NCI-H2029 treated with DMSO at 0.1 percent for 48 hours (cell line): ENCODE data around the gene CHRND.

ENCODE experiments used
- DNase-seq: peaks from one replicate; lab custom pipeline; 2025; lab: John Stamatoyannopoulos, UW

The CHRND gene

DNA sequence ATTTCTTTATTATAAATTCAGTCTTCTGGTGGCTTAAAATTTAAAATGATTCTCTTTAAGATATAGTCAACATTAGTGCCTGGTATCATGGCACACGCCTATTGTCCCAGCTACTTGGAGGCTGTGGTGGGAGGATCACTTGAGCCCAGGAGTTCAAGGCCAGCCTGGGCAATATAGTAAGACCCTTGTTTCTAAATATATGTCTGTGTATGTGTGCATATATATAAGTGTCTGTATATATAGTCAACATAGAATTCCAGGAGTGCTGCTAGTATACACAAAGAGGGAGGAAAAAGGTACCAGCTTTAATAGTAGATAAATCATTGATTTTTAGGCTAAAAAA is 49.4 kb downstream of the CHRND start:
- no peak for DNase-seq

DNA sequence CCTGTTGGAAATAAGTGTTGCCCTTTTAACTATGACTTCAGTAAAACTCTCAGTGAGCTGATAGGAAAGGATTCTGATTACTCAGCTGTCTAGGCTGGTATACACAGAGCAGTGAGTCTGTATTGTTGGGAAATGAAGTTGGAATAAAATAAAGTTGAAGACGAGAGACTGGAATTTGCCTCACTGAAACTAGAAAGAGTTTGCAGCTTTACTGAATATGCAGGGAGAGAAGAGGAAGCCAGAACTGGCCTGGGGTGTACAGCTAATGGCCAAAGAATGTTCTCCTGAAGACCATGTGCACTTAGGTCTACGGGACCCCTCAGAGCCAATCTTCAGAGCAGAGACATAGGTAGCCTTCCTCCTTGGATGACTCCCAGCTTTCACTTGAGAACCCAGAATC is 51.0 kb downstream of the CHRND start:
- DNase-seq: no peak

DNA sequence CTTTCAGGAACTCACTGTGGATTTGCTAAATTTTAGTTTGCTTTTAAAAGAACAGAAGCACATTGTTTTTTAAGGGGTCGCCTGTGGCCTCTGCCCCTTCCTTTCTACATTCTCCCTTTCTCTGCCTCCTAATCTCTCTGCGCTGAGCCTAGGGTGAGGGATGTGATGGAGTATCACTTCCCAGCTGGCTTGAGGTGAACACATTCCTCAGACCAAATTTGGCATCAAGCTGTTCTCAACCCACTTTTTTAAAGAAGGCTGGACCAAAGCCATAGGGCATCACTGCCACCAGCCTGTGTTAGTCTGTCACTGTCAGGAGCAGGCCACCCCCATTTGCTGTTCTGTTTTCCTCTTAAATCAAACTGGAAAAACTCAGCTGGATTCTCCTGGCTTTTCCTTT is 51.9 kb downstream of the CHRND start:
- no peak for DNase-seq

DNA sequence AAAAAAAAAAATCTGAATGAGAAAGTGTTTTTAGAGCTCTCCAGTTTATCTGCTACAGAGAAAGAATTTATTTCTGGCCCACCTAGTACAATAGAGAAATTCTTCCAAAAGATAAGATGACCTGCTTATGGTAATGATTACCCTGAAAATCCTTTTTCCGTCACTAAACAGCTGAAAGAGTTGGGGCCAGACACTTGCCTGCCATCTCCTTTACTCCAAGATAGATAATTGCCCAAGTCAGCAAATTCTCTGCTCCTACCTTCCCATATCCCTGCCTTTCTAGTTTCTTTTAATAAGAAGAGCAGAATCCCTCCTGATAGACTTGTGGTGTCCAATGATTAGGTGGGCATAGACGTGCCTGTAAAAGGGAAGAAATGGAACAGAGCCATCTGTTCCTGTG is 52.7 kb downstream of the CHRND start:
- no peak for DNase-seq

DNA sequence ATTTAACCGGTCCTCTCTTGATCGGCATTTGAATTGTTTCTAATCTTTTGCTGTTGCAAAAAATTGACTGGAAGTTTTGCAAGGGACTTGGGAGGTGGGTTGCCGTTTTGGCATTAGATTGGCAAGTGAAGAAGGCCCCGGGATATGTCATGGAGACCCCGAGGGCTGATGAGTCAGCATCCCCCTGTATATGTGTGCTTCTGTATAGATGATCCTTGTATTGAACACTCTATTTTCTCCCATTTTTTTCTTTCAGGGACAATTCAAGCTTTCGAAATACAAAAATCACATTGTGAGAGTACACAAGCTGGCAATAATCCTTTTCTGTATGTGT is 54.7 kb downstream of the CHRND start:
- DNase-seq: no peak

DNA sequence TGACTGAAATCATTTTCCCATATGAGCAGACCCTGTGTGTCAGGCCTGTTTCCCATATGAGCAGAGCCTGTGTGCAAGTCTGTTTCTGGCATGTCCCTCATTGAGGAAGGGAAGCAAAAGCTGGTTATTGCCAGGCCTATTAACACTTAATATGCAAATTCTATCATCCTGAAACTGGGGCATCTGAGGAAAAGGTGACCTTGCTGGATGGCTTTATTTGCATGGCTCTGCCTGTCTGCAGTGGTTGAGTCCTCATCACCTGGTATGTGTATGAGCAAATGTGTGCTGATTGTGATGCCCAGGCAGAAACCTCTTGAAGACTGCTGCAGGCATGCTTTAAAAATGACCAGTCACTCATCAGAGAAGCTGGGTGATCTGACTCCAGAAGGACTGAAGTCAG is 55.8 kb downstream of the CHRND start:
- DNase-seq: no peak

DNA sequence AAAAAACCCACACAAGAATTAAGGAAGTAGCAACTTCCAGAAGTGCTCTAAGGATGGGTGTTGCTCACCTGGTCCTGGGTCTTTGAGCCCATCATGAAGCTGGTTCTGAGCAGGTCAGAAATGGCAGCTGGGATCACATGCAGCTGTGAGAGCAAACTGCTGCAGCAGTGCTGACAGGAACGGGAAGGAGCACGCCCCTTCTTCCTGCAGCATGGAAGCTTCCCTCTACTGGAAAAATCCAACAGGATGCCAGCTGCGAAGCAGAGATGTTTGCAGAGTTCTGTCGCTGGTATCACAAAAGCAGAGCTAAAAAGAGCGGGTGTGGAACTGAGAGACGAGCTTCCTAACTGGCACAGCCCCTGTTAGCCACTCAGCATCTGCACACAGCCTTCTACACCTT is 58.3 kb downstream of the CHRND start:
- no peak for DNase-seq
